Neuronal stem cell (in vitro differentiated cells): Measurements from ENCODE around the gene CPVL.
A peak's percentile ranks its signal among the peaks of the same experiment; 100 is the strongest.

ENCODE experiments used
- DNase-seq: peaks from one replicate; pipeline ENCODE4 v3.0.0-alpha.2; 2013; ENCODE audit warnings: low spot score
- H2AFZ ChIP-seq: one replicate; pipeline ENCODE4 v1.6.1; 2013; ENCODE audit warnings: mild to moderate bottlenecking, low read length, inconsistent platforms
- H2AK5ac ChIP-seq: 2 replicates; pipeline ENCODE4 v1.6.1; 2013; ENCODE audit warnings: low read depth, mild to moderate bottlenecking, inconsistent platforms, low read length, moderate library complexity, mixed read lengths
- H2BK120ac ChIP-seq: 2 replicates; pipeline ENCODE4 v1.6.1; 2013; ENCODE audit warnings: low read depth, mild to moderate bottlenecking, inconsistent platforms, low read length, moderate library complexity, mixed read lengths
- H2BK12ac ChIP-seq: one replicate; pipeline ENCODE4 v1.6.1; 2013; ENCODE audit warnings: low read length, inconsistent platforms
- H2BK15ac ChIP-seq: 2 replicates; pipeline ENCODE4 v1.6.1; 2013; ENCODE audit warnings: mild to moderate bottlenecking, low read length, inconsistent platforms, mixed read lengths
- H2BK5ac ChIP-seq: one replicate; pipeline ENCODE4 v1.6.1; 2013; ENCODE audit warnings: inconsistent platforms, mild to moderate bottlenecking, low read length, moderate library complexity
- H3K14ac ChIP-seq: one replicate; pipeline ENCODE4 v1.6.1; 2013; ENCODE audit warnings: low read length, inconsistent platforms
- H3K18ac ChIP-seq: 2 replicates; pipeline ENCODE4 v1.6.1; 2013; ENCODE audit warnings: low read length, inconsistent platforms
- H3K23ac ChIP-seq: 2 replicates; pipeline ENCODE4 v1.6.1; 2013; ENCODE audit warnings: low read depth, mild to moderate bottlenecking, mixed read lengths, low read length, inconsistent platforms; ENCODE audit not compliant: poor library complexity
- H3K27ac ChIP-seq: replicated peaks from 3 replicates; pipeline ENCODE4 v1.5.1; 2013; ENCODE audit warnings: low read length, inconsistent platforms
- H3K27me3 ChIP-seq, 3 experiments: 2 replicates each; pipeline ENCODE4 v1.6.1; 2013; ENCODE audit warnings: low read length in 3 of 3, mild to moderate bottlenecking in 2 of 3, inconsistent platforms in 1 of 3, low read depth in 1 of 3, mixed read lengths in 1 of 3, moderate library complexity in 1 of 3; ENCODE audit not compliant: control insufficient read depth in 3 of 3, insufficient read depth in 3 of 3
- H3K36me3 ChIP-seq, 2 donors: replicated peaks in 1 of 2; 2 replicates each; pipeline ENCODE4 v1.6.1; 2013; ENCODE audit warnings: low read length in 2 of 2; ENCODE audit not compliant: control insufficient read depth in 2 of 2, insufficient read depth in 2 of 2
- H3K4ac ChIP-seq: 2 replicates; pipeline ENCODE4 v1.6.1; 2013; ENCODE audit warnings: inconsistent platforms, mild to moderate bottlenecking, low read length, moderate library complexity
- H3K4me1 ChIP-seq, 2 donors: 1 replicate in 1 of 2; 2 replicates in 1 of 2; pipeline ENCODE4 v1.6.1; 2013; ENCODE audit warnings: low read length in 2 of 2, low read depth in 1 of 2; ENCODE audit not compliant: control insufficient read depth in 2 of 2, insufficient read depth in 1 of 2
- H3K4me2 ChIP-seq: one replicate; pipeline ENCODE4 v1.6.1; 2013; ENCODE audit warnings: mild to moderate bottlenecking, low read length, inconsistent platforms; ENCODE audit not compliant: insufficient read depth, poor library complexity, severe bottlenecking
- H3K4me3 ChIP-seq, 2 donors: 2 replicates each; pipeline ENCODE4 v1.5.1; 2013; ENCODE audit warnings: low read length in 2 of 2, mild to moderate bottlenecking in 2 of 2, inconsistent platforms in 1 of 2, moderate library complexity in 1 of 2
- H3K79me1 ChIP-seq: one replicate; pipeline ENCODE4 v1.6.1; 2013; ENCODE audit warnings: low read depth, mild to moderate bottlenecking, inconsistent platforms, low read length, moderate library complexity
- H3K9ac ChIP-seq: one replicate; pipeline ENCODE4 v1.6.1; 2013; ENCODE audit warnings: mild to moderate bottlenecking, low read depth, low read length, inconsistent platforms; ENCODE audit not compliant: poor library complexity
- H3K9me3 ChIP-seq, 2 donors: replicated peaks in 1 of 2; 2 replicates each; pipeline versions ENCODE3 to v1.6.1; 2013; ENCODE audit warnings: low read length in 2 of 2, mild to moderate bottlenecking in 2 of 2, inconsistent platforms in 1 of 2, low read depth in 1 of 2, mixed read lengths in 1 of 2, moderate library complexity in 1 of 2; ENCODE audit not compliant: control insufficient read depth in 2 of 2, insufficient read depth in 1 of 2
- H4K8ac ChIP-seq: one replicate; pipeline ENCODE4 v1.6.1; 2013; ENCODE audit warnings: low read depth, mild to moderate bottlenecking, inconsistent platforms, low read length, moderate library complexity
- H4K91ac ChIP-seq: one replicate; pipeline ENCODE4 v1.6.1; 2013; ENCODE audit warnings: low read length, low read depth, mild to moderate bottlenecking, inconsistent platforms; ENCODE audit not compliant: poor library complexity
- WGBS, 2 donors: extraction: QIAGEN DNeasy Blood & Tissue Kit; methylation state at CpG; one replicate each; pipeline ENCODE4 v1.1.7; 2013; ENCODE audit warnings: missing lambda C conversion rate in 2 of 2, mixed read lengths in 1 of 2; ENCODE audit not compliant: insufficient read length in 2 of 2, insufficient replicate concordance in 1 of 2; ENCODE audit errors: extremely low coverage in 2 of 2; 5-methylcytosine and 5-hydroxymethylcytosine counted together

The CPVL gene

DNA sequence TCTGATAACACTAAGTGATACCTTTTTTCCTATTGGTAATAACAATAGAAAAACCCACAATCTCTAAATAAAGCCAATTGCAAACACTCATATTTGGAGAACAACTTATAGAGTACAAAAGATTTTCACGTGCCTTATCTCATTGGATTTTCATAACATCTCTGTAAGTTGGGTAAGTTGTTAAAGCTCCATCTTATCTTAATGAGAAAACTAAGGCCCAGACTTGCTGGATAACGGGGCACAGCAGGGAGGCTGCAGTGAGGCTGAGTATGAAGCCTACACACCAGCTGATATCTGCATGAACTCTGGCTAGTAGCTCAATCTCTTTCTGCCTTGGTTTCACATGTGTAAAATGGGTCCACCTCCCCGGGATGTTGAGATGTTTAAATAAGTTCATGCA lies 26.8 kb downstream of the CPVL start:
- DNase-seq = no peak
- Histone ChIP-seq H2BK5ac (no peak overlapping the region), H3K9ac (no peak overlapping the region), H4K8ac (no peak overlapping the region), H3K14ac (no peak overlapping the region), H4K91ac (no peak overlapping the region), H2BK15ac (no peak overlapping the region), H3K27ac (no peak overlapping the region), H3K36me3 (no peaks in the 10 kb centered on the region), H2AK5ac (no peak overlapping the region), H3K4me3 (no peak overlapping the region), H3K18ac (no peak overlapping the region), H2BK120ac (no peak overlapping the region), H3K79me1 (no peaks in the 10 kb centered on the region), H3K9me3 (no peaks in the 10 kb centered on the region), H3K4me1 (peaks cover 3 to 8% of the 10 kb centered on the region in 2 donors), H3K27me3 (no peaks in the 10 kb centered on the region), H2BK12ac (no peak overlapping the region), H3K4me2 (no peak overlapping the region), H3K23ac (no peak overlapping the region), H3K4ac (no peak overlapping the region), H2AFZ (no peak overlapping the region)
- WGBS, 2 donors = no CpG with 5 or more reads among the region's 3 CpGs

DNA sequence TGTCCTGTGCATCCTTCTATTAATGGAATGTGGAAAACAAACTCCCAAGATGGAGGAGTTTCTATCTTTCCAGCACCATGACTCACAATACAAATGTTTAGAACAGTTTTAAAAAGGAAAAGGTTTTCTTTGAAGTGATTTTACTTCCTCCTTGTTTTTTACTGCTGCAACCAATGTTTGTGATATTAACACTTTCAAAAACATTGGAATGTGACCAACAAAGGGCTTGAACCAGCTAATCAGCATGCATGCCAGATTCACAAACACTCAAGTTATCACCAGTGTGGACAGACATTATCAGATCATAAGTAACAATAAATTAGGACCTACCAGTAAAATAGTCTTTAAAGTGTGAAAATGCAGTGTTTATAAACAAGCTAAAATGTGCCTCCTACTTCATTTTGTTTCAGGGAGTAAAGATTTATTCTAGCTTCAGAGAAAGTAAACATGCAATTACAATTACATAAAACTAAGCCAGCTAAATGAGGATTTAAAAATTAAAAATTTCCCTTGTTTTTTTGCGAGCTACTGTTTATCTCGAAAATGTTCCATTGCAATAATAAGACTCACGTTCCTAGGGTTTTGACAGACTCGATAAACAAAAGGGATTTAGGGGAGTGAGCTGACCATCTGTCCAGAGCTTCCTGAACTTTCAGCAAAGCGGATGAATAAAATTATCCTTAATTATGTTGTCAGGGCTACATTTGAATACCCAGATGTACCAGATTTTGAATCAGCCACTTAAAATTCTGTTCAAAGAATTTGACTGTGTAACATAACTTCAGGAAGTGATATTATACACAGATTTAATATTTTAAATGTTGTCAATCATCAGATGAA lies 29.8 kb downstream of the CPVL start:
- H2BK5ac ChIP-seq = no peak overlapping the region
- H2BK15ac ChIP-seq = no peak overlapping the region
- no peak overlapping the region for H3K9ac ChIP-seq
- no peak overlapping the region for H3K23ac ChIP-seq
- no peak overlapping the region for H3K18ac ChIP-seq
- peak overlapping the region; percentile 36 for H2AFZ ChIP-seq
- H2AK5ac ChIP-seq = no peak overlapping the region
- H4K91ac ChIP-seq = no peak overlapping the region
- no peak overlapping the region for H2BK12ac ChIP-seq
- no peak overlapping the region for H3K4me3 ChIP-seq
- H3K4me1 ChIP-seq = peaks cover 3 to 4% of the 10 kb centered on the region in 2 donors
- no peaks in the 10 kb centered on the region for H3K27me3 ChIP-seq
- no peak overlapping the region for H3K4me2 ChIP-seq
- no peak overlapping the region for H4K8ac ChIP-seq
- no peak overlapping the region for H2BK120ac ChIP-seq
- H3K79me1 ChIP-seq = no peaks in the 10 kb centered on the region
- H3K27ac ChIP-seq = no peak overlapping the region
- WGBS, 2 donors = no CpG with 5 or more reads among the region's 5 CpGs
- H3K9me3 ChIP-seq = no peaks in the 10 kb centered on the region
- DNase-seq = no peak
- no peak overlapping the region for H3K4ac ChIP-seq
- H3K14ac ChIP-seq = no peak overlapping the region
- no peaks in the 10 kb centered on the region for H3K36me3 ChIP-seq

DNA sequence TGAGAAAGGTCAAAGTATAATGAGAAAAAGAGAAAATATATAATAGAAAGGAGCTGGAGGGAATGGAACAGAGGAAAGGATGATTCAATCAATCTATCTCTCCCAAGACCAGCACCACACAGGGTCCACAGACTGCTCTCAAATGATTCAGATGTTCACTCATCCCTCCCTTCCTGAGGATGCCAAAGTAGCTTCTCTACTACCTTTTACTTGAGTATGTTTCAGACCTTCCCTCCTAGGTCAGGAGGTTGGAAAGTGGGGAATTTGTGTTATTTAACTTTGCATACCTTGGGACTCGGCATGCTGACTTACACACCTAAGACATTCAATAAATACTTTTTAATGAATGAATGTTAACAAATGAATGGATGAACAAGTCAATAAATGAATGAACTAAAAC lies 30.6 kb downstream of the CPVL start:
- H2BK120ac ChIP-seq = no peak overlapping the region

DNA sequence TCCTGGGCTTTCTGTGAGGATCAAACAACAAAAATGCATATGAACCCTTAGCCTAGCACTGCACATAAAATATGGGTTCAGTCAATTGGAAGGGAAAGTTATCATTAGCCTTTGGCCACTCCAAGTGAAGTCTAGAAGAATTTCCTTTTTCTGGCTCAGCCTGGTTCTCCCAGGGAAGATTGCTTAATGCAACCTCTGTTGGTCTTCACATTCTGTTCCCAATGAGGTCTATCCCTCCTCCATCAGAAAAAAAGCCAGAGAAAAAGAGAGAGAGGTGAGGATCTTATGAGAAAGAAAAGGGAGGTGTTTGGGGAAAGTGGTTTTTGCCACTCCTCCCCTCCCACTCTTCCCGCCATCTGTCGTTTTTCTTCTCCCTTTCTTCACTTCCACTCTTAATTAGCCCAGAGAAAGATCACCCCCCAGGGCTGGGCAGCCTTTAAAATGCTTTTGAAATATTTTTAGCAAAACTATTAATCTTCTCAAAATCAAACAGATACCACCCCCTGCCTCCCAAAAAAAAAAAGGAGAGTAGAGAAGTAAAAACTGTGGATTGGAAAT lies 31.1 kb downstream of the CPVL start:
- no peak for DNase-seq

More for the DNA sequence above, 30.6 kb downstream of the CPVL start:
- Histone ChIP-seq H4K91ac (no peak overlapping the region), H3K79me1 (no peaks in the 10 kb centered on the region), H3K27ac (no peak overlapping the region), H2AFZ (no peak overlapping the region), H4K8ac (no peak overlapping the region), H3K27me3 (no peaks in the 10 kb centered on the region), H3K36me3 (peaks cover 0 to 4% of the 10 kb centered on the region in 2 donors), H2BK5ac (no peak overlapping the region), H3K14ac (no peak overlapping the region), H3K9me3 (peaks cover 1 to 4% of the 10 kb centered on the region in 2 donors), H3K9ac (no peak overlapping the region), H2AK5ac (no peak overlapping the region), H3K4me2 (no peak overlapping the region), H3K23ac (no peak overlapping the region), H3K4me3 (no peak overlapping the region), H3K4ac (no peak overlapping the region), H2BK12ac (no peak overlapping the region), H2BK15ac (no peak overlapping the region), H3K4me1 (peaks cover 3 to 4% of the 10 kb centered on the region in 2 donors), H3K18ac (no peak overlapping the region)
- no peak for DNase-seq
- no CpG with 5 or more reads among the region's 1 CpG for WGBS, 2 donors

More for the DNA sequence above, 31.1 kb downstream of the CPVL start:
- Histone ChIP-seq H3K4ac (no peak overlapping the region), H3K4me1 (peaks cover 3 to 4% of the 10 kb centered on the region in 2 donors), H3K14ac (no peak overlapping the region), H3K4me2 (no peak overlapping the region), H4K8ac (no peak overlapping the region), H3K9me3 (peaks cover 3 to 5% of the 10 kb centered on the region in 2 donors), H2AFZ (no peak overlapping the region), H3K9ac (no peak overlapping the region), H2AK5ac (no peak overlapping the region), H2BK120ac (no peak overlapping the region), H3K27me3 (no peaks in the 10 kb centered on the region), H3K4me3 (no peak overlapping the region), H3K36me3 (peaks cover 0 to 6% of the 10 kb centered on the region in 2 donors), H2BK15ac (no peak overlapping the region), H2BK12ac (no peak overlapping the region), H3K79me1 (no peaks in the 10 kb centered on the region), H3K18ac (no peak overlapping the region), H2BK5ac (no peak overlapping the region), H4K91ac (no peak overlapping the region), H3K23ac (no peak overlapping the region), H3K27ac (no peak overlapping the region)
- no CpG with 5 or more reads among the region's 2 CpGs for WGBS, 2 donors
